HG02884 (cell line): ENCODE data around the gene DNHD1.

Source experiments
- ATAC-seq: cut with Tn5 transposase; IDR thresholded peaks from one replicate; pipeline ENCODE4 v1.9.1; 2021; ENCODE audit warnings: mild to moderate bottlenecking, moderate library complexity; ENCODE audit not compliant: unreplicated experiment

The DNHD1 gene

GRCh38 chr11:6611092-6611962 is 114.2 kb downstream of the DNHD1 start:
- ATAC-seq = no peak

- ATAC-seq = peak; percentile 8
These were observed 114.8 kb downstream of the DNHD1 start for GRCh38 chr11:6611963-6612212.

GRCh38 chr11:6612213-6613041 is 115.3 kb downstream of the DNHD1 start, which contains the start of gene TAF10:
TAF10 (minus strand) TSS chr11:6612216; CDS start chr11:6612189, 27 bp downstream.
- ATAC-seq = peak; percentile 86

GRCh38 chr11:6613496-6613895 is 116.4 kb downstream of the DNHD1 start:
- ATAC-seq = no peak

DNA sequence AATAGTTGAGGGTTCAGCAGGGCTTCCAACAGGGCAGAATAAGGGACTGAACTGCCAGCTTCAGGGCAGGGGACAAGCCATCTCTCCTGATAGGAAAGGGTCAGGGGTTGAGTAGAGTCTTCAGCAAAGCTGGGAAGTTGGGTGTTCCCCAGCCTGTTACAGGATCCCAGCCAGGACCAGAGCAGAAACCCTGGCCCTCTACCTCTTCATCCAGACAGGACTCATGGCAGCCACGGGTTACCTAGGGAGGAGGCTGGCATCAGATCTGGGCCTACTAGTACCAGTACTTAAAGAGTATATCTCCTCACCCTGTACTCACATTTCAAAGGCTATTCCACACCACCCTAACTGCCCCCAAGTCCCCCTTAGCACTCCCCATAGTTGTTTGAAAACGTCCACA is 117.4 kb downstream of the DNHD1 start:
- ATAC-seq = no peak

DNA sequence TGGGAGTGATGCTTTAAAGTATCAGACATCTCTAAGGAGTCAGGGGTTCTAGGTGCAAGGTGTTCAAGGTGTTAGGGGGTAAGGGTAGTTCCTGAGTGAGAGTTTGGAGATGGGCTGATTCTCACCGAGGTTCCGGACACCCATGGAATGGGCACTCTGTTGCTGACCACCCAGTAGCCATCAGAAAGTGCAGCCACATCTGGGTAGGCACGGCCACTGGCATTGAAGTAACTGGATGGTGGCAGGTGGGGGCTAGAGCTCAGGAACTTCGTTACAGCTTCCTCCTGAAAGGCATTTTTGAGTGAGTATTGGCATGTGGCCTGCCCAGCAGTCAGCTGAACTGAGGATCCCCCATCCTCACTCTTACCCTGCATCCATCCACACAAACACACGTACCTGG is 118.0 kb downstream of the DNHD1 start:
- ATAC-seq = no peak

GRCh38 chr11:6615882-6616585 is 119.0 kb downstream of the DNHD1 start:
- ATAC-seq = no peak

DNA sequence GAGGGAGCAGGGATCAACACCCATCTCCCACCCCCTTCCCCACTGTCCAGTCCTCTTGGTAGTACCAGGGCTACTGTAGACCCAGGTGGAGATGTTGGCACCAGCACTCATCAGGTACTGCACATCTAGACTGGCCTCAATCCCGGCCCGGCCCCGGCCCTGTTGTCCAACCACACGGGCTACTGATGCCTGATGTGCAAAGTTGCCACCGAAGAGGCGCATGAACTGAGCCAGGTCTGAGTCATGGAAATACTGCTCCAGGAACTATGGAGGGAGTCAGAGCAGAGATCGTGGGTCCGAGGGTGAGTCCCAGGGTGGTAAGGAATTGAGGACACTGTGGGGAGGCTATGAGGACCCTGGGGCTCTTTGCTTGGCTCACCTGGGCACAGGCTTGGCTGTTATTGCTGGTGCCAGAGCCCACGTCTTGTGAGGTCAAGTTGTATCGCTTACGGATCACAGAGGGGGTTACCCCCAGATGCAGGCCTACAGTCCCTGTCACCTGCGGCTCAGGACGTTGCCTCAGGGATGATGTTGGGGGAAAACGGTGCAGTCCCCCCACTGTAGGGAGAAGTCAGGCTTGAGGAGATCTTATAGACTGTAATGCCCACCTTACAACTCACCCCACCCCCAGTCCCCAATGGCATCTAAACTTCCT is 119.6 kb downstream of the DNHD1 start:
- no peak for ATAC-seq

DNA sequence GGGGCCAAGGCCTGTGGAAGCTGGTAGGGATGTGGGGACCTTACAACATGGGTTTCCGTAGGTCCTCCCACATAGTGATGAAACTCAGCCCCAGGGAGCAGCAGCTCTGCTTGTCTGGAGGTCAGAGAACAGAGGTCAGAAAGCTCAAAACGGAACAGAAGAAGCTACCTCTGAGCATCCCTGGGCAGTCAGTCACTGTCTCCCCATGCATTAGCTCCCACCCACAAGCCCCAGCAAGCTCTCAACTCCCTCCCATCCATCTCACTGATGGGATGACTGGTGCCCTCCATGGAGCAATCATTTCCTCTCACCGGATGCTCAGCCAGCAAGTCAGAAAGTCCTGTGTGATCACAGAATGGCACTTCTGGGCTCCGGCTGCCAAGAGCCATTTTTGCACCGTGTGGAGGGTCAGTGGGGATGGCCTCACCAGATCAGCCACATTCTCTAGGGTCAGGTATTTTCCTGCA is 120.3 kb downstream of the DNHD1 start:
- ATAC-seq = no peak

DNA sequence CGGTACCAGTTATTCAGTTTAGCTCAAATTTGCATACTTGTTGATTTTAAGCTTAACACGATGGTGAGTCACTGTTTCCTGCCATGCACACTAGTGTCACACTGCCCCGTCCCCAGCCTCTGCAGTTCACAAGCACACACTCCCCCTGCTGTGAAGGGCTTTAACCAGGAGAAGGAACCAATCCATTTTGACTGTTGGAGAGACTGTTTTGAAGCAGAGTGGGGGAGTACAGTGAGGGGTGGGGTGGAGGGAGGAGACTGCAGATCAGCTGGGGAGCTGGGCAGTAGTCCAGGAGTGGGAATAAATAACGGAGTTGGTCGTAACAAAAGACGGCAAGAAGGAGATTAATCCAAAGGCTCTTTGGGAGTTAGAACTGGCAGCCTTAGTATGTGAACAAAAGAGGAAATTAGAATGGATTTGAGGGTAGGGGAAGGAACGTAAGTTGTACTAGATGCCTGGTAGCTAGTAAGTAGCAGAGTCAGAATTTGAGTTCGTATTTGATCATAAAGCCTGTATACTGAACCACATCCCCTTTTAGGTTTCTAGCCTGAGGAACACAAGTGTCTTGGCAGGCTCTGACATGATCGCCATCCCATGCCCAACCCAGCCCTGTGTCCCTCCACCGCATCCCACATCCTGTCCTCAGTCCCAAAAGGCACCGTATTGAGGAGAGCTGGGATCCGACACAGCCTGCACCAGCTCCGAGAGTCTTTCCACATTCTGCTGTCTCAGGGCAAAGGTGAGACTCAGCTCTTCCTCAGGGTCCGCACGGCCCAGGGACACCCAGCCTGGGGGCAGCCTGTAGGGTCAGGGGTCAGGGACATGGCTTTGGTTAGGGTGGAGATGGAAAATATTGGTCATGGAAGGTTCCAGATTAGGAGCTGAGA is 121.3 kb downstream of the DNHD1 start:
- ATAC-seq = no peak

- peak; percentile 99 for ATAC-seq
These were observed 122.1 kb downstream of the DNHD1 start, which contains the start of gene TPP1 for GRCh38 chr11:6619004-6619745. TPP1 (minus strand) TSS chr11:6619422; CDS start chr11:6619400, 22 bp downstream.

- no peak for ATAC-seq
These were observed 123.6 kb downstream of the DNHD1 start for GRCh38 chr11:6620636-6621035.
